ENCODE data around the gene PLS1. TPM values are rescaled to one million over a fixed set of nuclear protein-coding genes. Genes with fewer than 3 reads are reported as not detected.
"Not testable (repeated sequence)": the region's sequence is repeated elsewhere in the genome, so short reads cannot be mapped to it uniquely, and the experiment has no call there.

Gene PLS1
- total and polyA plus RNA-seq, 4 experiments from 2014 or later = 2.7 to 6.2 (median 4.0) TPM

DNA sequence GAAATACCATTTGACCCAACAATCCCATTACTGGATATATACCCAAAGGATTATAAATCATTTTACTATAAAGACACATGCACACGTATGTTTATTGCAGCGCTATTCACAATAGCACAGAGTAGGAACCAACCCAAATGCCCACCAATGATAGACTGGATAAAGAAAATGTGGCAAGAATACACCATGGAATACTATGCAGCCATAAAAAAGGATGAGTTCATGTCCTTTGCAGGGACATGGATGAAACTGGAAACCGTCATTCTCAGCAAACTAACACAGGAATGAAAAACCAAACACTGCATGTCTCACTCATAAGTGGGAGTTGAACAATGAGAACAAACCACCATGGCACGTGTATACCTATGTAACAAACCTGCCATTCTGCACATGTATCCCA, 154.3 kb downstream of the PLS1 start:
- H3K4me3 ChIP-seq (ENCODE audit: low read length in 2 of 2); H3K9me3 Mint-ChIP-seq; H3K27ac ChIP-seq (ENCODE audit: low read depth, low read length); H3K36me3 ChIP-seq (ENCODE audit: insufficient read depth, low read length); H3K4me3 Mint-ChIP-seq; H3K9me3 ChIP-seq (ENCODE audit: control insufficient read depth in 1 of 2, low read length in 2 of 2); DNase-seq; POLR2A ChIA-PET (ENCODE audit: partially characterized antibody); H3K27ac Mint-ChIP-seq; H3K27me3 Mint-ChIP-seq; CTCF ChIA-PET (ENCODE audit: partially characterized antibody); H3K4me1 ChIP-seq (ENCODE audit: insufficient read depth, low read length); H3K4me1 Mint-ChIP-seq; intact Hi-C loops (cut with micrococcal nuclease); H3K27me3 ChIP-seq (ENCODE audit: insufficient read depth, low read length): not testable (repeated sequence)
- peaks cover 10 to 22% of the 10 kb centered on the region in 2 donors for H3K36me3 Mint-ChIP-seq

DNA sequence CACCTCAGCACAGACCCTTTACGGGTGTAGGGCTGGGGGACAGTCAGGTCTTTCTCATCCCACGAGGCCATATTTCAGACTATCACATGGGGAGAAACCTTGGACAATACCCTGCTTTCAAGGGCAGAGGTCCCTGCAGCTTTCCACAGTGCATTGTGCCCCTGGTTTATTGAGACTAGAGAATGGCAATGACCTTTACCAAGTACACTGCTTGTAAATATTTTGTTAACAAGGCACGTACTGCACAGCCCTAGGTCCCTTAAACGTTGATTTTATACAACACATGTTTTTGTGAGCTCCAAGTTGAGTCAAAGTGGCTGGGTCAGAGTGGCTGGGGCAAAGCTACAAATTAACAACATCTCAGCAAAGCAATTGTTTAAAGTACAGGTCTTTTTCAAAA, 156.4 kb downstream of the PLS1 start:
- DNase-seq; H3K27me3 ChIP-seq (ENCODE audit: insufficient read depth, low read length); H3K9me3 ChIP-seq (ENCODE audit: control insufficient read depth in 1 of 2, low read length in 2 of 2); H3K4me3 ChIP-seq (ENCODE audit: low read length in 2 of 2); intact Hi-C loops (cut with micrococcal nuclease); H3K27ac ChIP-seq (ENCODE audit: low read depth, low read length); H3K27ac Mint-ChIP-seq; H3K4me1 ChIP-seq (ENCODE audit: insufficient read depth, low read length); H3K4me3 Mint-ChIP-seq; POLR2A ChIA-PET (ENCODE audit: partially characterized antibody); H3K27me3 Mint-ChIP-seq; CTCF ChIA-PET (ENCODE audit: partially characterized antibody); H3K4me1 Mint-ChIP-seq; H3K9me3 Mint-ChIP-seq; H3K36me3 ChIP-seq (ENCODE audit: insufficient read depth, low read length): not testable (repeated sequence)
- peaks cover 10 to 22% of the 10 kb centered on the region in 2 donors for H3K36me3 Mint-ChIP-seq

DNA sequence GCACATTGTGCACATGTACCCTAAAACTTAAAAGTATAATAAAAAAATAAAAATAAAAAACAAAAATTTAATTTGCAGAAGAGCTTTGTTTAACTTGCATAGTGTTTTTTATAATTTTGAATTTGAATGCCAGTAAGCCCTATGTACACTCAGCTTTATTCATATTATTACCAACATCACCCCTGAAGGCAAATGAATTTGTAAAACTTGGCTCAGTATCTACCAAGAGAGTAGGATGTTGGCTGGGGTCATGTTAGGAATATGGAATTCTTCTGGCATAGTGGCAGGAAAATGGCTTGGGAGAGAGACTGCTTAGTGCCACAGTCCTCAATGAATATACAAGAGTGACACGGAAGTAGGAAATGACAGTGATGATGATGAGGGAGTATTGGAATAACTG, 158.3 kb downstream of the PLS1 start:
- ChIA-PET POLR2A (ENCODE audit: partially characterized antibody) (no interaction called here), CTCF (ENCODE audit: partially characterized antibody) (no interaction called here)
- no peaks in the 10 kb centered on the region for H3K27me3 Mint-ChIP-seq
- H3K27ac Mint-ChIP-seq = no peak overlapping the region
- DNase-seq = no peak
- H3K27ac ChIP-seq (ENCODE audit: low read depth, low read length) = no peak overlapping the region
- no peak overlapping the region for H3K4me3 ChIP-seq (ENCODE audit: low read length in 2 of 2)
- no peaks in the 10 kb centered on the region for H3K4me1 ChIP-seq (ENCODE audit: insufficient read depth, low read length)
- peaks cover 2 to 10% of the 10 kb centered on the region in 2 donors for H3K36me3 Mint-ChIP-seq
- H3K9me3 Mint-ChIP-seq = peaks cover 0 to 10% (median 6%) of the 10 kb centered on the region in 8 donors
- intact Hi-C loops (cut with micrococcal nuclease) = no loop called here
- H3K4me3 Mint-ChIP-seq = no peak overlapping the region
- H3K4me1 Mint-ChIP-seq = no peaks in the 10 kb centered on the region
- H3K9me3 ChIP-seq (ENCODE audit: control insufficient read depth in 1 of 2, low read length in 2 of 2) = no peaks in the 10 kb centered on the region
- H3K27me3 ChIP-seq (ENCODE audit: insufficient read depth, low read length) = no peaks in the 10 kb centered on the region
- H3K36me3 ChIP-seq (ENCODE audit: insufficient read depth, low read length) = no peaks in the 10 kb centered on the region

Other genes with a start within 250 kb of the PLS1 start
- 100 to 1,000 TPM; 102 to 104 TPM for gene XRN1, start 148.4 kb upstream of the PLS1 start, total RNA-seq
- gene XRN1, start 148.4 kb upstream of the PLS1 start, polyA plus RNA-seq = 10 to 100 TPM; 44.5 to 62.5 TPM
- 10 to 100 TPM; 42.3 to 45.6 TPM for gene ATR, start 17.7 kb upstream of the PLS1 start, total RNA-seq
- gene ATR, start 17.7 kb upstream of the PLS1 start, polyA plus RNA-seq = 10 to 100 TPM in 1 of 2 donors, 1 to 10 TPM in 1; 4.3 to 12.3 TPM
- 1 to 10 TPM; 6.0 to 8.8 TPM for gene TRPC1, start 127.6 kb downstream of the PLS1 start, total RNA-seq
- 1 to 10 TPM; 1.5 to 1.6 TPM for gene TRPC1, start 127.6 kb downstream of the PLS1 start, polyA plus RNA-seq